Heart left ventricle (tissue), 13 donors: ENCODE measurements around the gene NNAT.

ENCODE experiments used
- CTCF ChIP-seq, 12 donors: fragments of 200-600 bp; sonication (generic) in 4 of 12; IDR thresholded peaks; one replicate each; pipeline versions ENCODE4 v1.5.0 to v1.8.0; 2018 to 2022; ENCODE audit warnings: antibody characterized with exemption in 12 of 12, mild to moderate bottlenecking in 5 of 12
- POLR2A ChIP-seq, 2 donors: fragments of 450-650 bp; IDR thresholded peaks; one replicate each; pipeline ENCODE4 v1.6.1; 2017; ENCODE audit warnings: antibody characterized with exemption in 2 of 2, mild to moderate bottlenecking in 2 of 2, moderate library complexity in 2 of 2
- donor health status: ischemic (EF 13 %, LVEDD 7.1; RV severe dilation, severe dysfunction).
- donor health status: DM: no; HTN: yes; CAD: no.
- donor health status: DM: no; HTN: no; CAD: no.
- donor health status: ischemic (EF 25% LVEDD 6.9; RV normal size, moderate dysfunction).
- donor health status: ischemic (EF 25% LVEDD 5.7; RV mildly dilated, moderate dysfunction).
- donor health status: ischemic (EF 35%, LVEDD 5.7; RV mildly dilated, moderate dysfunction).
- donor health status: nonischemic (EF 11% LVEDD 7.7; RV severe dilation, severe dysfunction).
- donor health status: DM: yes; HTN: yes; CAD: no.
- donor health status: PGD.
- donor health status: ischemic (EF 29% LVEDD 5.4; RV normal size, mild dysfunction).
- donor health status: nonischemic (EF 23%, LVEDD 6.1; RV moderate dilation, normal function).

GRCh38 chr20:37545516-37545915, 24.5 kb downstream of the NNAT start:
- TF ChIP-seq CTCF (IDR thresholded peaks at IDR 0.05) (no peak), POLR2A (IDR thresholded peaks at IDR 0.05) (no peak)
